Mesothelial cell of epicardium (in vitro differentiated cells): ENCODE results near the gene STK36. TPM values are rescaled to one million over a fixed set of nuclear protein-coding genes. Genes with fewer than 3 reads are reported as not detected.

ENCODE experiments used
- DNase-seq, 2 experiments: peaks; one replicate each; pipeline ENCODE4 v3.0.0; 2021; ENCODE audit warnings: low spot score in 2 of 2; ENCODE audit not compliant: unreplicated experiment in 2 of 2
- H3K27ac Mint-ChIP-seq: 2 replicates; pipeline ENCODE4 v1.8.0; 2021; ENCODE audit warnings: mixed read lengths
- H3K27me3 Mint-ChIP-seq: 2 replicates; pipeline ENCODE4 v1.8.0; 2021; ENCODE audit warnings: low read depth, mixed read lengths
- H3K36me3 Mint-ChIP-seq: 2 replicates; pipeline ENCODE4 v1.8.0; 2021; ENCODE audit warnings: mixed read lengths
- H3K4me1 Mint-ChIP-seq: 2 replicates; pipeline ENCODE4 v1.8.0; 2021; ENCODE audit warnings: mixed read lengths
- H3K4me3 Mint-ChIP-seq: 2 replicates; pipeline ENCODE4 v1.8.0; 2021; ENCODE audit warnings: mild to moderate bottlenecking, moderate library complexity, mixed read lengths
- H3K9me3 Mint-ChIP-seq: 2 replicates; pipeline ENCODE4 v1.8.0; 2021; ENCODE audit warnings: mixed read lengths
- CTCF ChIP-seq: fragments of 200-600 bp; sonication (generic); IDR thresholded peaks from one replicate; pipeline ENCODE4 v1.5.0; 2021; ENCODE audit warnings: antibody characterized with exemption; ENCODE audit not compliant: unreplicated experiment
- total RNA-seq: library from RNA; stranded (reverse); gene quantifications from 3 replicates; pipeline ENCODE4 v1.2.1, GENCODE V29; 2021

STK36 gene
- total RNA-seq: 115 to 127 TPM (median 120 TPM) in 3 replicates

- peaks cover 15% of the 10 kb centered on the region for H3K36me3 Mint-ChIP-seq
- H3K27me3 Mint-ChIP-seq: no peaks in the 10 kb centered on the region
- peak within 1 kb of the TSS; percentile 97 for H3K4me3 Mint-ChIP-seq
- no peaks in the 10 kb centered on the region for H3K9me3 Mint-ChIP-seq
- peak within 1 kb of the TSS; percentile 97 for H3K27ac Mint-ChIP-seq
- peaks cover 20% of the 10 kb centered on the region for H3K4me1 Mint-ChIP-seq
- TF ChIP-seq CTCF: no peak
- DNase-seq: peak; percentile 53 to 80
Observed at GRCh38 chr2:218671654-218672566, at the start of gene STK36, which contains the start of gene RNF25. Gene STK36, plus strand, starts transcription at chr2:218672086. Its CDS starts 744 bp downstream, at chr2:218672830. Gene RNF25, minus strand, starts transcription at chr2:218672002. Its CDS starts 32 bp downstream, at chr2:218671970.

- Mint-ChIP-seq H3K27me3 (no peaks in the 10 kb centered on the region), H3K27ac (peak overlapping the region; percentile 37), H3K4me1 (peaks cover 7% of the 10 kb centered on the region), H3K36me3 (no peaks in the 10 kb centered on the region), H3K4me3 (no peak overlapping the region), H3K9me3 (no peaks in the 10 kb centered on the region)
- DNase-seq: no peak
- no peak for TF ChIP-seq CTCF
Observed at GRCh38 chr2:218622606-218623365, 49.1 kb upstream of the STK36 start.

GRCh38 chr2:218623366-218623705 lies 48.5 kb upstream of the STK36 start:
- no peak for DNase-seq
- Mint-ChIP-seq H3K27ac (peak overlapping the region; percentile 37), H3K36me3 (no peaks in the 10 kb centered on the region), H3K4me1 (peaks cover 7% of the 10 kb centered on the region), H3K9me3 (no peaks in the 10 kb centered on the region), H3K27me3 (no peaks in the 10 kb centered on the region), H3K4me3 (no peak overlapping the region)
- no peak for TF ChIP-seq CTCF

- no peak for DNase-seq
- H3K27me3 Mint-ChIP-seq: no peaks in the 10 kb centered on the region
- H3K4me1 Mint-ChIP-seq: peaks cover 7% of the 10 kb centered on the region
- no peak overlapping the region for H3K27ac Mint-ChIP-seq
- no peaks in the 10 kb centered on the region for H3K36me3 Mint-ChIP-seq
- H3K9me3 Mint-ChIP-seq: no peaks in the 10 kb centered on the region
- H3K4me3 Mint-ChIP-seq: no peak overlapping the region
- no peak for TF ChIP-seq CTCF
Observed at GRCh38 chr2:218626369-218626768, 45.5 kb upstream of the STK36 start.

GRCh38 chr2:218627939-218628338 lies 43.9 kb upstream of the STK36 start:
- Mint-ChIP-seq H3K4me1 (peaks cover 4% of the 10 kb centered on the region), H3K9me3 (no peaks in the 10 kb centered on the region), H3K27me3 (no peaks in the 10 kb centered on the region), H3K4me3 (no peak overlapping the region), H3K27ac (no peak overlapping the region), H3K36me3 (no peaks in the 10 kb centered on the region)
- DNase-seq: no peak
- no peak for TF ChIP-seq CTCF
